GM21619 (cell line): ENCODE measurements around the gene SYCP3.
"Not testable (repeated sequence)": the region's sequence is repeated elsewhere in the genome, so short reads cannot be mapped to it uniquely, and the experiment has no call there.

Experiments used
- ATAC-seq: cut with Tn5 transposase; IDR thresholded peaks from one replicate; pipeline ENCODE4 v1.9.1; 2021; ENCODE audit not compliant: unreplicated experiment

Gene SYCP3

GRCh38 chr12:101713930-101714329, 25.3 kb downstream of the SYCP3 start:
- no peak for ATAC-seq

- no peak for ATAC-seq
Observed at GRCh38 chr12:101713059-101713682, 26.1 kb downstream of the SYCP3 start.

- ATAC-seq: no peak
Observed at GRCh38 chr12:101710288-101710687, 29.0 kb downstream of the SYCP3 start.

- no peak for ATAC-seq
Observed at GRCh38 chr12:101707131-101707782, 32.0 kb downstream of the SYCP3 start.

DNA sequence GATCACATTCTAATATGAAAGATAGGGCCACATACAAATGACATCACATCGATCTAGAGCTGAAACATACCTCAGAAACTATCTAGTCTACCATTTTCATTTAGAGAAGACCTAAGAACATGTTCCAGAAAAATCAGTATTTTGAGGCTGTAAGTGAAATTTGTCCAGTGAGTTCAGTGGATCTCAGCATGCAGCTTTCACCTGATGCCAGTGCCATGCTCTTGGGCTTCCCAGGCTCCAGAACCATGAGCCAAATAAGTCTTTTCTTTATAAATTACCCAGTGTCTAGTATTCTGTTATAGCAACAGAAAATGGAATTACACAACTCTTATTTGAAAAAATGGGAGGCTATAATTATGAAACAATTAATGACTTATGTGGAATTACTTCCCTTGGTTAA, 32.9 kb downstream of the SYCP3 start:
- ATAC-seq: no peak

DNA sequence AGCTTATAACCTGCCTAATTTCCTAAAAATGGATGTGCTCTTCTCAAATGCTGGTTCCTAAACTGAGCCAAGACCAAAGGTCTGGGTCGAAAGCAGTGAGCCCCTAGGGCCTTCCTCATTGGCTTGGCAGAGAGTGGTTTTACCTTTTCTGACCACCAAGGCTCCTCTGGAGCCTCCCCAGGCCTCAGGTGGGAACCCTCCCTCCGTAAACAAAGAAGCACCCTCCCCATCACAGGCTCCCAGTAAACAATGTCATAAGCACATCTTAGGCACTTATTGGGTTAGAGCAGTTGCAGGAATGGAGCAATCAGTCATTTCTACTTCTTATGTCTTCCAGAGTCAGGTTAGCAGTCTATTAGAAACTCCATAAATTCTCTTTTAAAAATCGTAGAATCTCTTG, 35.8 kb downstream of the SYCP3 start:
- ATAC-seq: no peak

DNA sequence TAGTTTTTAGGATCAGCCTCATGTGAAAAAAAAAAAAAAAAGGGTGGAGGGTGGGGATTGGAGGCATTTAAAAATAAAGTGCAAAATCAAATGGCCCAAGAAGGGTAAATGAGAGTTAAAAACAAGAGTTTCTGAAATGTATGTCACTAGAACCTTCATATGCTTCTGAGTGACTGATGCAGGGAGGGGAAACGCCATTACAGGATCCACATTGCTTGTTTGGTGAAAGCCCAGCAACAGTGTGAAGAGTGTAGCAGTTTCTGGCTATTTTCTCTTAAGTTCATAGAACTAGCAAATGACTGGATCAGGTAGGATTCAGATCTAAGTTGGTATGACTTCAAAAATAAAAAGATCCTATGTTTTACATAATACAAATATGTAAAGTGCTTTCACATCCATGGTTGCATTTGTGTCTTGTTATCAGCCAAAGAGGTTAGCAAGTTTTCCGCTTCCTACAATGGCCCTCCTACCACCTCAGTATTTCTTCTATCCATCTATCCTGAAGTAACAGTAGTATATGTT, 38.9 kb downstream of the SYCP3 start:
- ATAC-seq: no peak

- ATAC-seq: no peak
Observed at GRCh38 chr12:101698800-101699347, 40.4 kb downstream of the SYCP3 start.

GRCh38 chr12:101697930-101698799, 41.1 kb downstream of the SYCP3 start:
- peak; percentile 31 for ATAC-seq

- ATAC-seq: peak; percentile 59
Observed at GRCh38 chr12:101697197-101697929, 41.9 kb downstream of the SYCP3 start, which contains the start of gene CHPT1. CHPT1 (plus strand) TSS chr12:101697640; CDS start chr12:101697862, 222 bp downstream.

DNA sequence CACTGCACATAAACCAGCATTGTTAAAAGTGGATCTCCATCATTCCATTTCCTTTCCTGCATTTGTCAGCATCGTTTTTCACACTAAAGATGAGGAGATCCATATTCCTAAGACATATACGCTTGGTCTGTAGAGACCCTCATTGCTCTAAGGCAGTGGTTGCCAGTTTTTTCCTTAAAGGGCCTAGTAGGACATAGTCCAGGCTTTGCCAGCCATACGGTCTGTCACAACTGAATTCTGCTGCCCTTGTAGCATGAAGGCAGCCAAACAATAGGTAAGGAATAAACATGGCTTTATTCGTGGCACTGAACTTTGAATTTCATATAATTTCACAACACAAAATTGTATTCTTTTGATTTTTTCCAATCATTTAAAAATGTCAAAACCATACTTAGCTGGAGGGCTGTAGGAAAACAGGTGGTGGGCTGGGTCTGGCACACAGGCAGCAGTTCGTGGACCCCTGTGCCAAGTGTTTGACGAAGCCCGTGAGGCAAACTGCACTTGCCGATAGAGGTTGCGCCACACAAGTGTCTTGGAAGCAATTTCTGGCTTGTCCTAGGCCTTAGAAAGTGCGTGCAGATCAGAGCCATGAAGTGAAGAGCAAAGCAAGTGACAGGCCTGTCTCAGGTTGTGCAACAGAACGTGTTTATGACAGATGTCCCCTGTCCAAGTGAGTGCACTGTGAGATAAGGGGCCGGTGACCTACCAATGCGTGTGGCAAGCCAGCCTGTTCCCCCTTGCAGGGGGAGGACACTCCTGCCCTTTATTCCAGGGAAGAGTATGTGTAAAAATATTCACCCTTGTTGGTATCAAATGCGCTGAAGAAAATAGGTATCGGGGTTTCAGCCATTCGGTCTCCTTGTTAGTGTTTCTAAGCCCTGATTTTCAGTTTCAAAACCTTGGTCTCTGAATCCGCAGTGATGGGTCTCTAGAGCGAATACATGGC, 42.7 kb downstream of the SYCP3 start:
- peak; percentile 43 for ATAC-seq

DNA sequence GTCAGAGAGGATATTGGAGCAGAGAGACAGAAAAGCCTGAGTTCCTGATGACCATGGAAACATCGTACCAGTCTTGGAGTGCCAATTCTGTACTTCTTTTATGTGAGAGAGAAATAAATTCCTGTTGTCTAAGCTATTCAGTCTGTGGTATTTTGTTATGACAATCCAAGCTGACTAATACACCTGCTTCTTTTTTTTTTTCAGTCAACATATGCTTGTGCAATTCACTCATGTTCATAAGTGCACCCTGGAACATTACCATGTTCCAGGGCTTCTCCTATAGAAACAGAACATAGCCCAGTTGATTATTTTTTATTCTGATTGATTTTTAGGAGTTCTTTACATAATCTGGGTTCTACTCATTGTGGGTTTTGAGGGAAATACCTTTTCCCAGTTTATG, 43.6 kb downstream of the SYCP3 start:
- ATAC-seq: no peak

DNA sequence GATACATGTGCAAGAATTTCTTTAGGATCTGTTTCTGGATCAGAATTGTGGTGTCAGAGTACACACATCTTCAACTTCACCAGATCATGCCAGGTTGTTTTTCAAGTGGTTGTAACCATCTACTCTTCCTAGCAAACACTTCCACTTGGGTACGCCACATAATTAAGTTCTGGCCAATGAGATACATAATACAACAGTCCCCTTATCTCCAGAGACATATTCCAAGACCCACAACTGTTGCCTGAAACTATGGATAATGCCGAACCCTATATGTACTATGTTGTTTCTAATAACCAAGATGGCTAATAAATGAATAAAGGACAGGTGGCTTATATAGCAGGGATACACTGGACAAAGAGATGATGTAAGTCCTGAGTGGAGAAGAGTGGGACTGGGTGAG, 44.3 kb downstream of the SYCP3 start:
- no peak for ATAC-seq

DNA sequence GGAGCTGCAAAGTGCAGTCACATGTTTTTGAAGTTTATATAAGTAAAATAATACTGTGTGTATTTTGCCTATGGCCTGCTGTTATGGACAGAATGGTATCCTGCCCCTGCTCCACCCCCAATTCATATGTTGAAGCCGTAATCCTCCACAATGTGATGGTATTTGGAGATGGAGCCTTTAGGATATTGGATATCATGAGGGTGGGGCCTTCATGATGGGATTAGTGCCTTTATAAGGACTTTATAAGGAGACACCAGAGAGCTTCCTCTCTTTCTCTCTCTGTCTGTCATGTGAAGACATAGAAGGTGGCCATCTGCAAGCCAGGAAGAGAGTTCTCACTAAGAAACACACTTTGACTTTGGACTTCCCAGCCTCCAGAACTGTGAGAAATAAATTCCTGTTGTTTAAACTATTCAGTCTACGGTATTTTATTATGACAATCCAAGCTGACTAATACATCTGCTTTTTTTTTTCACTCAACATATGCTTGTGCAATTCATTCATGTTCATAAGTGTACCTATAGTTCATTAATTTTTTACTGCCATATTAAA, 44.9 kb downstream of the SYCP3 start:
- no peak for ATAC-seq

GRCh38 chr12:101691503-101692096, 47.7 kb downstream of the SYCP3 start:
- no peak for ATAC-seq

DNA sequence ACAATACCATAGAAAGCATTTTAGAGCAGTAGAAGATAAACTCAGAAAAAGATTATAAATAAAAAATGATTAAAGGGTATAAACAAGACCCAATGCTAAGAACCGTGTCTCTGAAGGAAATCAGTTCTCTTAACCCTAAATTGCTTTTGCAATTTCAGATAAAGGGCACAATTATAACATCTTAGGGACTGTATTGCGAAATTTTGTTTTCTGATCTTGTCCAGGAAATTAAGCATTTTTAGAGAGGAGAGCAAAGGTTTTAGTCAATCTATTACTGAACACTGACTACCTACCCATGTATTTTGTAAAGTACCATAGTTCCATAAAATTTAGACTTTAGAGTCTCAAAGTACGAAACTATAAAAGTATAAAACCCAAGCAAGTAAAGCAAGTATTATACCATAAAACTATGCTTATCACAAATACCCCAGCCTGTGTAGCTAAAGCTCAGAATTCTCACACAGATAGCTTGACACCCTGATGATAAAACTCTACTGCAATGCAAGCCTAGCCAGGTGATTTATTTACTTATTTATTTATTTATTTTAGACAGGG, 48.6 kb downstream of the SYCP3 start:
- no peak for ATAC-seq

DNA sequence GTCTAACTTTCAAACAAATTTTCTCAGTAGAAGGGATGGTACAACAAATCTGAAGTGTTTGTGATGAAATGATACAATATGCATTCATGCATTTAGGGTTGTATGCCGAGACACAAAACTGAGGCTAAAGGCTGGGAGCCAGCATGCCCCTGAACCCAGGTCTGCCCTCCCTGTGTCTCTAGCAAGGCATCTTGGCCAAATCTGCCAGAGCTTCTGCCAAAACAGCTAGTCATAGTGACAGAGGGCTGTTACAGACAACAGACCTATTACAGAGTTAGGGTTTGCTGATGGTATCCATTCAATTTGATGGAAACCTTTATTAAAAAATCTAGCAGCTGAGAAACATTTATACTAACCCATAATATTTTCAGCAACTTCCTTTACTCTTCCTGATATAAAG, 53.1 kb downstream of the SYCP3 start:
- no peak for ATAC-seq

DNA sequence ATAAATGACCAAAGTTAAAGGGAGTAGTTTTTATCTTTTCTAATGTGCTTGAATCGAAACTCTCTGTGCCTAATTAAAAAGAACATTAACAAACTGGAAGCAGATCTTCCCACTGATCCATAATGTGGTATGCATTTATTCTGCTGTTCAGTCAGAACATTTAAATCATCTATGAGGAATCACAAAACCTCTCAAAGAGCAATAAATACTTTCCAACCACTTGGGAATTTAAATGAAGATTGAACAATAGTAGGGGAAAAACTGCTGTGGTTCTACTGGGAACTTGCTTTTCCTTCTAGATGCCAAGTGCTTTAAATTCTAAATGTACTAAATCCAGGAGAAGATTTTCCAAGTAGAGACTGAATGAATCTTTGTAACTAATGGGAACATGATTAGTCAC, 54.2 kb downstream of the SYCP3 start:
- no peak for ATAC-seq

DNA sequence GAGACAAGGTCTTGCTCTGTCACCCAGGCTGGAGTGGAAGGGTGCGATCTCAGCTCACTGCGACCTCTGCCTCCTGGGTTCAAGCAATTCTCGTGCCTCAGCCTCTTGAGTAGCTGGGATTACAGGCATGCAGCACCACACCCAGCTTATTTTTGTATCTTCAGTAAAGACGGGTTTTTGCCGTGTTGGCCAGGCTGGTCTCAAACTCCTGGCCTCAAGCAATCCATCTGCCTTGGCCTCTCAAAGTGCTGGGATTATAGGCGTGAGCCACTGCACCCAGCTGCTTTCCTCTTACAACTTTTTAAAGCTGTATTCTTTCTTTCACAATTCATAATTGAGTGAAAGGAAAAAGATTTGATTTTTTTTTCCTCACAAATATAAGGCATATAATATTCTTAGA, 57.6 kb downstream of the SYCP3 start:
- not testable (repeated sequence) for ATAC-seq
